Rectal smooth muscle tissue (tissue), 1 donor: Measurements from ENCODE around the gene FBLN5.
"Not testable (repeated sequence)": the region's sequence is repeated elsewhere in the genome, so short reads cannot be mapped to it uniquely, and the experiment has no call there.

Experiments
- H3K27ac ChIP-seq: one replicate; pipeline ENCODE4 v1.7.0; 2013; ENCODE audit warnings: low read depth, low read length, inconsistent platforms
- H3K27me3 ChIP-seq: one replicate; pipeline ENCODE4 v1.7.0; 2013; ENCODE audit warnings: low read length; ENCODE audit not compliant: control insufficient read depth, insufficient read depth
- H3K36me3 ChIP-seq: one replicate; pipeline ENCODE4 v1.7.0; 2013; ENCODE audit warnings: low read length; ENCODE audit not compliant: control insufficient read depth, insufficient read depth
- H3K4me1 ChIP-seq: one replicate; pipeline ENCODE4 v1.7.0; 2013; ENCODE audit warnings: low read length; ENCODE audit not compliant: control insufficient read depth, insufficient read depth
- H3K4me3 ChIP-seq: one replicate; pipeline ENCODE4 v1.7.0; 2013; ENCODE audit warnings: low read length
- H3K9ac ChIP-seq: one replicate; pipeline ENCODE4 v1.7.0; 2013; ENCODE audit warnings: low read length

FBLN5 gene

GRCh38 chr14:91898372-91898771, 49.1 kb downstream of the FBLN5 start:
- H3K27me3 ChIP-seq = no peaks in the 10 kb centered on the region
- H3K4me1 ChIP-seq = peaks cover 29% of the 10 kb centered on the region
- H3K4me3 ChIP-seq = no peak overlapping the region
- H3K9ac ChIP-seq = no peak overlapping the region
- H3K27ac ChIP-seq = no peak overlapping the region
- no peaks in the 10 kb centered on the region for H3K36me3 ChIP-seq

GRCh38 chr14:91897716-91898115, 49.8 kb downstream of the FBLN5 start:
- not testable (repeated sequence) for H3K4me3 ChIP-seq, H3K9ac ChIP-seq, H3K27me3 ChIP-seq, H3K36me3 ChIP-seq
- peak overlapping the region; percentile 76 for H3K27ac ChIP-seq
- peaks cover 30% of the 10 kb centered on the region for H3K4me1 ChIP-seq

GRCh38 chr14:91897106-91897701, 50.3 kb downstream of the FBLN5 start:
- Histone ChIP-seq H3K27me3 (no peaks in the 10 kb centered on the region), H3K9ac (no peak overlapping the region), H3K27ac (peak overlapping the region; percentile 76), H3K36me3 (no peaks in the 10 kb centered on the region), H3K4me1 (peaks cover 27% of the 10 kb centered on the region), H3K4me3 (no peak overlapping the region)

DNA sequence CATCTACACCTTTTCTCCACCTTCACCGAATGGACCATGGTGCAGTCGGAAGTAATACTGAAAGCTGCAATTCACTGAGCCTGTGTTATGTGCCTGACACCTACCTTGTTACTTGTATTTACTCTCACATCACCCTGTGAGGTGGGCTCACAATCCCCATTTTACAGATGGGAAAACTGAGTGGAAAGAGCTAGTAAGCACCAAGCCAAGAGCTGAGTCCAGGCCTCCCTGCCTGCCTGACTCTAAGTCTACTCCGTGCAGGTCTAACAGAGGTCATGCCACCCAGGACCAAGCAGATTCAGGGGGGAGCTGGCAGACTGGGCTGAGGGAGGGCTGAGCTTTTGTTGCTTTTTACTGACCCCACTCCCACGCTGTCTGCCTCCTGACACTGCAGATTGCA, 51.1 kb downstream of the FBLN5 start:
- H3K27ac ChIP-seq = peak overlapping the region; percentile 76
- no peak overlapping the region for H3K9ac ChIP-seq
- H3K4me1 ChIP-seq = peaks cover 21% of the 10 kb centered on the region
- no peaks in the 10 kb centered on the region for H3K27me3 ChIP-seq
- H3K4me3 ChIP-seq = no peak overlapping the region
- H3K36me3 ChIP-seq = no peaks in the 10 kb centered on the region

- no peaks in the 10 kb centered on the region for H3K27me3 ChIP-seq
- no peak overlapping the region for H3K9ac ChIP-seq
- peaks cover 22% of the 10 kb centered on the region for H3K4me1 ChIP-seq
- H3K36me3 ChIP-seq = no peaks in the 10 kb centered on the region
- no peak overlapping the region for H3K4me3 ChIP-seq
- H3K27ac ChIP-seq = no peak overlapping the region
These were observed 53.8 kb downstream of the FBLN5 start for GRCh38 chr14:91893669-91894068.

GRCh38 chr14:91893007-91893406, 54.5 kb downstream of the FBLN5 start:
- Histone ChIP-seq H3K27me3 (no peaks in the 10 kb centered on the region), H3K27ac (peak overlapping the region; percentile 37), H3K4me1 (peaks cover 19% of the 10 kb centered on the region), H3K4me3 (no peak overlapping the region), H3K9ac (no peak overlapping the region), H3K36me3 (no peaks in the 10 kb centered on the region)

GRCh38 chr14:91891721-91892220, 55.7 kb downstream of the FBLN5 start:
- H3K36me3 ChIP-seq = no peaks in the 10 kb centered on the region
- no peak overlapping the region for H3K4me3 ChIP-seq
- no peak overlapping the region for H3K27ac ChIP-seq
- no peak overlapping the region for H3K9ac ChIP-seq
- peaks cover 11% of the 10 kb centered on the region for H3K4me1 ChIP-seq
- H3K27me3 ChIP-seq = no peaks in the 10 kb centered on the region

GRCh38 chr14:91891101-91891500, 56.4 kb downstream of the FBLN5 start:
- H3K36me3 ChIP-seq = no peaks in the 10 kb centered on the region
- H3K9ac ChIP-seq = no peak overlapping the region
- H3K4me3 ChIP-seq = no peak overlapping the region
- peak overlapping the region; percentile 27 for H3K27ac ChIP-seq
- peaks cover 8% of the 10 kb centered on the region for H3K4me1 ChIP-seq
- no peaks in the 10 kb centered on the region for H3K27me3 ChIP-seq

DNA sequence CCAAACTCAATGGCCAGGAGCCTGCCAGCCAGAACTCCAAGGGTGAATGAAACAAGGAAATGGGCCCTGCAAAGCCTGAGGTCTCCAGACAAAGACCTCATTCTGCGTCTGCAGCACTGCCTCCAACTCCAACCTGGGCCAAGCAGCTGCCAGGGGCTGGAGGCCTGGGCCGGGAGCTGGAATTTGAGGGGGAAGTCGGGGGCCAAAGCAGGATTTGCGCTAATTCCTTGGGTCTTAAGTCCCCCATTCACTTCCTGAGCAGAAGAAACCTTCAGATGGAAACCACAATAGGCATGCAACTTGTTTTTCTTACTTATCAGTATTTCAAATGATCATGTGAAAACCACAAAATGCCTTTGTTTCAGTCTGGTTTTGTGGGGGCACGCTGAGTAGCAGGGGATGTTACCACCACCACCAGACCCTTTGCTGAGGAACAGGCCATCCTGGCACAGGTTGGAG, 57.2 kb downstream of the FBLN5 start:
- Histone ChIP-seq H3K4me1 (peaks cover 8% of the 10 kb centered on the region), H3K4me3 (no peak overlapping the region), H3K27me3 (no peaks in the 10 kb centered on the region), H3K27ac (no peak overlapping the region), H3K36me3 (no peaks in the 10 kb centered on the region), H3K9ac (no peak overlapping the region)

GRCh38 chr14:91889477-91890211, 57.9 kb downstream of the FBLN5 start:
- Histone ChIP-seq H3K27ac (peak overlapping the region; percentile 32), H3K27me3 (no peaks in the 10 kb centered on the region), H3K9ac (no peak overlapping the region), H3K36me3 (no peaks in the 10 kb centered on the region), H3K4me3 (no peak overlapping the region), H3K4me1 (peaks cover 8% of the 10 kb centered on the region)

DNA sequence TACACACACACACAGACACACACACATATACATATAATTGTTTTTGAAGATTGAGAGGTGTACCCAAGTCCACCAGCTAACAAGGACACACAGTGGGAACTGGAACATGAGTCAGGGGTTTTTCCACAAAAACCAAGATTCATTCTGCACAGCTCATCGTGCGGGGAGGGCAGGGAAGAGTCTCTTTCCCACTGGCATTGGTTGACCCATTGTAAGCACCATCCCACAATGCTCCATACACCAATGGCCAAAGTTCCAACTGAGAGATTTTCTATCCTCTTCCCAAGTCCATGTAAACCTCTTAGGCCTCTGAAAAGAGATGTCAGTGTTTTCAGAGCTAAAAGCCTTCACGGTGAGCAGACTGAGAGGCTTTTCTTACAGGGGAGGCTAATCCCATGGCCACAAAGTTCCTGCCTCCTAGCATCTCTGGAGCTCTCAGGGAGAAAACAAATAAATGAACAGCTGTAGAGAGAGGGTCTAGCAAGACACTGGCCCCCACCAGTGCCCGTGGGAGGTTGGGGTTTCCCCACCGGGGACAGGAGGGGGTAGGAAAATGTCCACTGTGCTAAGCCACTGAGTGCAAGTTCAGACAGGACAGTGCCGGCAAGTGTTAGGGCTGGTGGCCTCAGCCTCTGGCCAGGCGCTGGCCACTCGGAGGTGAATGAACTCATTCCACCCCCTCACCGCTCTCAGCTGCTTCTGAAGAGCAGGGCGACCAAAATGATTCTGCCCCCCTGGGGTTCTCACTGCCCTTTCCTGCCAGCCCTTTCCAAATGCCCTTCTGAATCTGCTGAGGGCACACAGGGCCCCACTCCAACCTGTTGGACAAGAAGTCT, 58.6 kb downstream of the FBLN5 start:
- no peak overlapping the region for H3K9ac ChIP-seq
- no peak overlapping the region for H3K27ac ChIP-seq
- H3K27me3 ChIP-seq = no peaks in the 10 kb centered on the region
- H3K4me1 ChIP-seq = peaks cover 8% of the 10 kb centered on the region
- no peaks in the 10 kb centered on the region for H3K36me3 ChIP-seq
- no peak overlapping the region for H3K4me3 ChIP-seq

DNA sequence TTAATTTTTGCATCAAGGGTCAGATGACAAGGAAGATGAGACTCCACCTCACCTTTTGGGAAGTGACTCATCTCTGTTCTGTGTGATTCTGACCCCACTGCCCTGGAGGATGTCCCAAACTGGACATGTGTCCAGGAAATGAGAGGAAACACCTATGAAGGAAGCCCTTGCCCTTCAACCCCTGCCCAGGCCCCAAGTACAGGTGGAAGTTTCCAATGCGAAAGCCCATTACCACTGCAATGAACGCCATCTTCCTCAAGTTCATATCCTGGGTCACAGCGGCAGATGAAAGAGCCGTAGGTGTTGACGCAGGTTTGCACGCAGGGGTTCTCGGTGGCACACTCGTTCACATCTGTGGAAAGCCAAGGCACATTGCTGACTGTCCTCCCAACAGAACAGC, 60.5 kb downstream of the FBLN5 start:
- peaks cover 11% of the 10 kb centered on the region for H3K4me1 ChIP-seq
- no peaks in the 10 kb centered on the region for H3K36me3 ChIP-seq
- H3K27ac ChIP-seq = no peak overlapping the region
- H3K9ac ChIP-seq = no peak overlapping the region
- no peaks in the 10 kb centered on the region for H3K27me3 ChIP-seq
- H3K4me3 ChIP-seq = no peak overlapping the region
